Measurements from ENCODE around the gene PHACTR3.

Gene PHACTR3

DNA sequence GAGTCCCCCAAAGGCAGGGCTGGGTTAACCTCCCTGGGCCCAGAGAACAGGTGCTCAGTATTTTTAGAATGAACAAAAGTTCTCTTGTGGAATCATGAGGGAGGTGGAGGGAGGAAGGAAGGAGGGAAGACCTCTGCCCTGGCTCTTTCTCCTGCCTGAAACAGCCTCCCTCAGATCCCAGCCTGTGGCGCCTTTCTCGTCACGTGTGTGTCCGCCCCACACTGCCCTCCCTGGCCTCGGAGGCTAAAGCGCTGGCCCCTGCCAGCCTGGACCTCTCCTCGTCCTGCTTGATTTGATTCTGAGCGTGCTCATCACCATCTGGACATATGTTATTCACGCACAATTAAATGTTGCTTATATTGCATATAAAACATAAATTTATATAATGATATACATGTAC, 40.9 kb downstream of the PHACTR3 start:
- Histone ChIP-seq H4K20me1 (ENCODE audit: insufficient read depth, low read length) (no peaks in the 10 kb centered on the region), H3K79me2 (ENCODE audit: low read length) (no peaks in the 10 kb centered on the region), H3K4me1 (ENCODE audit: low read length) (no peaks in the 10 kb centered on the region), H3K9ac (ENCODE audit: low read length) (no peak overlapping the region), H2AFZ (ENCODE audit: low read length) (no peak overlapping the region), H3F3A (ENCODE audit: insufficient read depth, low read length) (no peaks in the 10 kb centered on the region), H3K27me3 (replicated peaks; ENCODE audit: insufficient read depth, low read length) (peaks cover 52% of the 10 kb centered on the region), H3K27ac (ENCODE audit: low read length) (no peak overlapping the region), H3K9me2 (replicated peaks; ENCODE audit: insufficient read depth, low read length) (no peaks in the 10 kb centered on the region), H3K36me3 (replicated peaks; ENCODE audit: insufficient read depth, low read length) (no peaks in the 10 kb centered on the region), H3K4me2 (ENCODE audit: low read depth, low read length) (no peak overlapping the region), H3K9me3 (replicated peaks; ENCODE audit: insufficient read depth, low read length) (no peaks in the 10 kb centered on the region), H3K4me3 (ENCODE audit: low read length) (no peak overlapping the region)
- DNase-seq = no peak
- no peak for TF ChIP-seq CTCF (IDR thresholded peaks at IDR 0.05; ENCODE audit: low read length)
- no peak for TF ChIP-seq EZH2phosphoT487 (IDR thresholded peaks at IDR 0.05; ENCODE audit: low read length)
- TF ChIP-seq EZH2 (optimal IDR thresholded peaks at IDR 0.05; ENCODE audit: low read depth, low read length) = no peak

DNA sequence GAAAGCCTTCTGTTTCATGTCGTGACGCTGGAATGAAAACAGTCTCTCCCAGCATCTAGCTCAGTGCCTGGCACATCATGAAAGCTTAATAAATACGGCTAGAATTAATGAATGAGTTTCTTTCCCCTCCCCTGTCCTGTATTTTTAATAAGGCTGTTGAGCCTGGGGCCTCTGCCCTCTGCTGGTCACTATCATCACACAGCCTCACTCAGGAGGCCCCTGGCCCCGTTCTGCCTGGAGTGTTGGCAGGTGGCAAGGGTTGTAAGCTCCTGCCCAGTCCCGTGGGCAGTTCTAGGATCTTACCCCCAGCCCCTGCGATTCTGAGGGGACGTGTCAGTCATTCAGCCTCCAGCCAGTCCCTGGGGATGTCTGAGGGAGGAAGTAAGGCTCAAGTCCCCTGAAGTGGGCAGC, 41.4 kb downstream of the PHACTR3 start:
- no peak overlapping the region for H3K9ac ChIP-seq (ENCODE audit: low read length)
- no peaks in the 10 kb centered on the region for H3K36me3 ChIP-seq (replicated peaks; ENCODE audit: insufficient read depth, low read length)
- H3K79me2 ChIP-seq (ENCODE audit: low read length) = no peaks in the 10 kb centered on the region
- H3K27me3 ChIP-seq (replicated peaks; ENCODE audit: insufficient read depth, low read length) = peaks cover 48% of the 10 kb centered on the region
- no peaks in the 10 kb centered on the region for H3F3A ChIP-seq (ENCODE audit: insufficient read depth, low read length)
- no peaks in the 10 kb centered on the region for H3K4me1 ChIP-seq (ENCODE audit: low read length)
- DNase-seq = no peak
- H3K4me3 ChIP-seq (ENCODE audit: low read length) = no peak overlapping the region
- no peak overlapping the region for H3K4me2 ChIP-seq (ENCODE audit: low read depth, low read length)
- no peaks in the 10 kb centered on the region for H4K20me1 ChIP-seq (ENCODE audit: insufficient read depth, low read length)
- H2AFZ ChIP-seq (ENCODE audit: low read length) = no peak overlapping the region
- TF ChIP-seq EZH2 (optimal IDR thresholded peaks at IDR 0.05; ENCODE audit: low read depth, low read length) (no peak), CTCF (IDR thresholded peaks at IDR 0.05; ENCODE audit: low read length) (peak; percentile 32), EZH2phosphoT487 (IDR thresholded peaks at IDR 0.05; ENCODE audit: low read length) (no peak)
- no peaks in the 10 kb centered on the region for H3K9me3 ChIP-seq (replicated peaks; ENCODE audit: insufficient read depth, low read length)
- H3K27ac ChIP-seq (ENCODE audit: low read length) = no peak overlapping the region
- H3K9me2 ChIP-seq (replicated peaks; ENCODE audit: insufficient read depth, low read length) = no peaks in the 10 kb centered on the region

DNA sequence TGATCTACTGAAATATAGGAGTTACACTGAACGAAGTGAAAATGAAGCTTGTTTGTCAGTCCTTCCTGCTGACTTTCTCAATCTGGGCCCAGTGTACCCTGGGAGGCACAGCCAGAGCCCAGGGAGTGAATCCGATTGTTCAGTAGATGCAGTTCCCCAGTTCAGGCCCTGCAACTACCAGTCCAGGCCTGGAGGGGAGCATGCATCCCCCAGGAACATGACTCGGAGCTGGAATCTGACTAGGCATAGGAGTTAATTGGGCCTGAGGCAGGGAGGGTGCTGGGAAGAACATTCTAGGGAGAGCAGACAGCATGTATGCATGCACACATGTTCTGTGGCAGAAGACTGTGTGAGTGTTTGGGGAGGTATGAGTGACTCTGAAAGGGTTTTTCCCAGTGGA, 42.1 kb downstream of the PHACTR3 start:
- no peaks in the 10 kb centered on the region for H4K20me1 ChIP-seq (ENCODE audit: insufficient read depth, low read length)
- H3K9me3 ChIP-seq (replicated peaks; ENCODE audit: insufficient read depth, low read length) = no peaks in the 10 kb centered on the region
- no peaks in the 10 kb centered on the region for H3K9me2 ChIP-seq (replicated peaks; ENCODE audit: insufficient read depth, low read length)
- no peak overlapping the region for H3K9ac ChIP-seq (ENCODE audit: low read length)
- H3K4me2 ChIP-seq (ENCODE audit: low read depth, low read length) = no peak overlapping the region
- no peaks in the 10 kb centered on the region for H3F3A ChIP-seq (ENCODE audit: insufficient read depth, low read length)
- H3K36me3 ChIP-seq (replicated peaks; ENCODE audit: insufficient read depth, low read length) = no peaks in the 10 kb centered on the region
- no peak overlapping the region for H2AFZ ChIP-seq (ENCODE audit: low read length)
- H3K79me2 ChIP-seq (ENCODE audit: low read length) = no peaks in the 10 kb centered on the region
- H3K27ac ChIP-seq (ENCODE audit: low read length) = no peak overlapping the region
- no peak for TF ChIP-seq CTCF (IDR thresholded peaks at IDR 0.05; ENCODE audit: low read length)
- TF ChIP-seq EZH2phosphoT487 (IDR thresholded peaks at IDR 0.05; ENCODE audit: low read length) = no peak
- TF ChIP-seq EZH2 (optimal IDR thresholded peaks at IDR 0.05; ENCODE audit: low read depth, low read length) = no peak
- no peak overlapping the region for H3K4me3 ChIP-seq (ENCODE audit: low read length)
- no peak for DNase-seq
- H3K4me1 ChIP-seq (ENCODE audit: low read length) = no peaks in the 10 kb centered on the region
- peaks cover 45% of the 10 kb centered on the region for H3K27me3 ChIP-seq (replicated peaks; ENCODE audit: insufficient read depth, low read length)

Measured in MM.1S (cell line).